Kidney epithelial cell (primary cell): ENCODE measurements around the gene BFSP1. TPM values are rescaled to one million over a fixed set of nuclear protein-coding genes. Genes with fewer than 3 reads are reported as not detected.

ENCODE experiments used
- DNase-seq: peaks from one replicate; pipeline ENCODE4 v3.0.0-alpha.2; 2010; ENCODE audit warnings: low read depth
- H3K27me3 ChIP-seq: 2 replicates; pipeline ENCODE4 v1.6.0; 2011; ENCODE audit warnings: low read length; ENCODE audit not compliant: control insufficient read depth, insufficient read depth
- H3K36me3 ChIP-seq: 2 replicates; pipeline ENCODE4 v1.5.1; 2011; ENCODE audit warnings: low read length; ENCODE audit not compliant: control insufficient read depth, insufficient read depth
- H3K4me3 ChIP-seq: 2 replicates; pipeline ENCODE4 v1.5.1; 2011; ENCODE audit warnings: low read depth, mild to moderate bottlenecking, control low read depth, low read length
- CTCF ChIP-seq: IDR thresholded peaks from 2 replicates; pipeline ENCODE4 v1.5.1; 2011; ENCODE audit warnings: mild to moderate bottlenecking, moderate library complexity, low read length, control low read depth, inconsistent platforms; ENCODE audit not compliant: insufficient read depth, poor library complexity, severe bottlenecking
- total RNA-seq: library from RNA; depleted of rRNA; stranded (reverse); fragments of >200 nt; gene quantifications from 2 replicates; pipeline ENCODE4 v1.2.3, GENCODE V29; 2015

The BFSP1 gene
- total RNA-seq, 1 donor from 2014 or later, result 4.5 TPM

DNA sequence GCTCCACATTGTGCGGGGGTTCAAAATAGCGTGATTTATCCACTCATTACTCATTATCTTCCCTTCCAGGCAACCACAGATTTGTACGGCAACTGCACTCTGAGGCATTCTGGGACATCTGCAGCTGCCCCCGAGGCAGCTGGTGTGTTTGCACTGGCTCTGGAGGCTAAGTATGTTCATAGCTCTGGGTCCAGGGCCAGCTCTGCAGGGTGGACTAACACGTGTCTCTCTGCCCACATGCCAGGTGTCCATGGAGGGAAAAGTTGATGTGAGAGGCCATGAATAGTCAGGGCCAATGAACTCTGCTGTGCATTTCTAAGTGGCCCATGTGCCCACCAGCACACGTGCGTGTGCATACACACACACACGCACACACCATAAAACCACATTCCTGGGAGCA is 74.9 kb downstream of the BFSP1 start:
- no peak for DNase-seq
- Histone ChIP-seq H3K4me3 (no peak overlapping the region), H3K27me3 (peaks cover 3% of the 10 kb centered on the region), H3K36me3 (no peaks in the 10 kb centered on the region)
- TF ChIP-seq CTCF, result no peak

DNA sequence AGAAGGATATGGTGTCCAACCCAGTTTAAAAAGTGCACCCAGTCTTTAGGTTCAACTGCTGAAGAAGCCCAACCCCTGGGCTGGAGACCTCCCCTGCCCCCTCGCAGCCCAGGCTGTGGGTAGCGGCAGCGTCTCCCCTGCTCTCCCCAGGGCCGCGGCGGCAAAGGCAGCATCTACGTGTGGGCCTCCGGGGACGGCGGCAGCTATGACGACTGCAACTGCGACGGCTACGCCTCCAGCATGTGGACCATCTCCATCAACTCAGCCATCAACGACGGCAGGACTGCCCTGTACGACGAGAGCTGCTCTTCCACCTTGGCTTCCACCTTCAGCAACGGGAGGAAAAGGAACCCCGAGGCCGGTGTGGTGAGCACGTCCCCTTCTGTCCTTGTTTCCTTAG is 77.6 kb downstream of the BFSP1 start:
- no peaks in the 10 kb centered on the region for H3K36me3 ChIP-seq
- TF ChIP-seq CTCF, result no peak
- H3K4me3 ChIP-seq, result no peak overlapping the region
- peaks cover 3% of the 10 kb centered on the region for H3K27me3 ChIP-seq
- no peak for DNase-seq

GRCh38 chr20:17452441-17452840 is 78.7 kb downstream of the BFSP1 start:
- no peak for DNase-seq
- TF ChIP-seq CTCF, result no peak
- peaks cover 3% of the 10 kb centered on the region for H3K27me3 ChIP-seq
- H3K36me3 ChIP-seq, result no peaks in the 10 kb centered on the region
- H3K4me3 ChIP-seq, result no peak overlapping the region

DNA sequence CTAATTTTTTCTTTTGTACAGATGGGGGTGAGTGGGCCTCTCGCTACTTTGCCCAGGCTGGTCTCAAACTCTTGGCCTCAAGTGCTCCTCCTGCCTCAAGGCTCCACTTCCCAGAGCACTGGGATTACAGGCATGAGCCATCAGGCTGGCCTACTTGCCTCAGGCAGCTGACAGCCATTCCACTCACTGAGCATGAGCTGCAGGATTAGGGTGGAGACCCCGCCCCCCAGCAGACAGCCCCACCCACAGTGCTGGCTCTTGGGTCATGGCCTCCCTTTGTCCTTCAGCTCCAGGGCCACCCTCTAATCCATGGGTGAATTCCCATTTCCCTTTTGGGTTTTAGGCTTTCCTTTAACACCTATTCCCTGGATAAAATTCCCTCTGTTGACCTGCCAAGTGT is 82.1 kb downstream of the BFSP1 start:
- no peaks in the 10 kb centered on the region for H3K36me3 ChIP-seq
- peaks cover 11% of the 10 kb centered on the region for H3K27me3 ChIP-seq
- no peak for TF ChIP-seq CTCF
- DNase-seq, result no peak
- H3K4me3 ChIP-seq, result no peak overlapping the region

DNA sequence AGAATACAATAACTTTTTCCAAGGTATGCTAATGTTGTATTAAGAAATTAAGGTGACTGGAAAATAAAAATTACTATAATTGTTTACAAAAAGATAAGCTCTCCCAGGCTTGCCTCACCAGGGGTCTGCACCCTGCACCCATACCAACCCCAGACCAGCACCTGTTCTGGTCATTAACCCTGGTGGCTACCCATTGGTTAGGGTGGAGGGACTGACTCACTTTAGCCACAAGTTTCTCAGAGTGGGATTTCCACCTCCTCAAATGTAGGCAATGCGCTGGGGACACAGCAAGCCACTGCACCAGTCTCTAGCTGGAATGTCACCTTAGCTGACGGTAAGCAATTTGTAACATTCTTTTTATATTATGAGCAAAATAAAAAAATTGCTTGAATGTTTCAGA is 83.1 kb downstream of the BFSP1 start:
- no peak for DNase-seq
- TF ChIP-seq CTCF, result no peak
- no peaks in the 10 kb centered on the region for H3K36me3 ChIP-seq
- no peak overlapping the region for H3K4me3 ChIP-seq
- peaks cover 9% of the 10 kb centered on the region for H3K27me3 ChIP-seq

DNA sequence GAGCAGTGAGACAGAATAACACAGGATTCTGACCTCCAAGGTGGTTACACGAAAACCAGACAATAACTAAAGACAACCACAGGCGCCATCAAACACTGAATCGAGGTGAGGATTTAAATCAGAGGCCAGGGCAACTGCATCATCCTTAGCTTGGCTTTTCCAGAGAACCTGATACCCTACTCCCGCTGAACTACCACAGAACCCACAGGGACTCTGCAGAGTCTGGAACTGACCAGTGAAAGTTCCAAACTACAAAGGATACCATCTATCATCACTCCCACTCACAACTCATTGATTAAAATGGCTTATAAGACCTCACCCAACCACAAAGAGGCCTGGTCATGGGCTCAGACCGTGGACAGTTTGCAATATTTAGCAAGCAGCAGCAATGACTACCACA is 85.0 kb downstream of the BFSP1 start:
- no peak for TF ChIP-seq CTCF
- Histone ChIP-seq H3K4me3 (no peak overlapping the region), H3K27me3 (peaks cover 9% of the 10 kb centered on the region)

More for the DNA sequence above, 85.0 kb downstream of the BFSP1 start:
- DNase-seq, result no peak
- no peaks in the 10 kb centered on the region for H3K36me3 ChIP-seq
